ENCODE data around the gene CALML6.

The CALML6 gene

DNA sequence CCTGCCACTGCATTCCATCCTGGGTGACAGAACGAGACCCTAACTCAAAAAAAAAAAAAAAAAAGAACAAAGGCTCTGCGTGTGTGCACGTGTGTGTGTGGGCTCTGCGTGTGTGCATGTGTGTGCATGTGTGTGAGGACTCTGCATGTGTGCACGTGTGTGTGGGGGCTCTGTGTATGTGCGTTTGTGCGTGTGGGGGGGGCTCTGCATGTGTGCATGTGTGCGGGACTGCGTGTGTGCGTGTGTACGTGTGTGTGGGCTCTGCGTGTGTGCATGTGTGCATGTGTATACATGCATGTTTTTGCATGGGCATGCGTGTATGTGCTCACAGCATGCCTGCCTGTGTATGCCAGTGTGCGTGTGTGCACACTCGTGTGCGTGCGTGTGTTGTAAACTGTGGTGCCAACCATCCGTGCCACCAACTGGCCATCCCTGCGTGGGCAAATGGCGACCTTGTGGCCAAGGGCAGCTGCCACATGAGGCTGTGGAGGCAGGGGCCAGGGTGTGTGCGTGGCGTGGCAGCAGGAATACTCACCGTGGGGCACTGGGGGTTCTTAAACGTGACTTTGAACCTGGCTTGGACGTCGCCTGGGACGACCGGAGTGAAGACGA is 30.8 kb downstream of the CALML6 start:
- Histone ChIP-seq H3K36me3 (ENCODE audit: control insufficient read depth, insufficient read depth, low read length) (no peaks in the 10 kb centered on the region), H3K4me3 (replicated peaks; ENCODE audit: low read depth, low read length) (no peak overlapping the region), H3K27me3 (replicated peaks; ENCODE audit: control insufficient read depth, insufficient read depth, low read length) (no peaks in the 10 kb centered on the region)
- TF ChIP-seq, protein P1, sequence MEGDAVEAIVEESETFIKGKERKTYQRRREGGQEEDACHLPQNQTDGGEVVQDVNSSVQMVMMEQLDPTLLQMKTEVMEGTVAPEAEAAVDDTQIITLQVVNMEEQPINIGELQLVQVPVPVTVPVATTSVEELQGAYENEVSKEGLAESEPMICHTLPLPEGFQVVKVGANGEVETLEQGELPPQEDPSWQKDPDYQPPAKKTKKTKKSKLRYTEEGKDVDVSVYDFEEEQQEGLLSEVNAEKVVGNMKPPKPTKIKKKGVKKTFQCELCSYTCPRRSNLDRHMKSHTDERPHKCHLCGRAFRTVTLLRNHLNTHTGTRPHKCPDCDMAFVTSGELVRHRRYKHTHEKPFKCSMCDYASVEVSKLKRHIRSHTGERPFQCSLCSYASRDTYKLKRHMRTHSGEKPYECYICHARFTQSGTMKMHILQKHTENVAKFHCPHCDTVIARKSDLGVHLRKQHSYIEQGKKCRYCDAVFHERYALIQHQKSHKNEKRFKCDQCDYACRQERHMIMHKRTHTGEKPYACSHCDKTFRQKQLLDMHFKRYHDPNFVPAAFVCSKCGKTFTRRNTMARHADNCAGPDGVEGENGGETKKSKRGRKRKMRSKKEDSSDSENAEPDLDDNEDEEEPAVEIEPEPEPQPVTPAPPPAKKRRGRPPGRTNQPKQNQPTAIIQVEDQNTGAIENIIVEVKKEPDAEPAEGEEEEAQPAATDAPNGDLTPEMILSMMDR (IDR thresholded peaks at IDR 0.05; ENCODE audit: insufficient read depth, low read length, poor library complexity, severe bottlenecking): no peak
- DNase-seq (ENCODE audit: extremely low read depth, insufficient read length): no peak

DNA sequence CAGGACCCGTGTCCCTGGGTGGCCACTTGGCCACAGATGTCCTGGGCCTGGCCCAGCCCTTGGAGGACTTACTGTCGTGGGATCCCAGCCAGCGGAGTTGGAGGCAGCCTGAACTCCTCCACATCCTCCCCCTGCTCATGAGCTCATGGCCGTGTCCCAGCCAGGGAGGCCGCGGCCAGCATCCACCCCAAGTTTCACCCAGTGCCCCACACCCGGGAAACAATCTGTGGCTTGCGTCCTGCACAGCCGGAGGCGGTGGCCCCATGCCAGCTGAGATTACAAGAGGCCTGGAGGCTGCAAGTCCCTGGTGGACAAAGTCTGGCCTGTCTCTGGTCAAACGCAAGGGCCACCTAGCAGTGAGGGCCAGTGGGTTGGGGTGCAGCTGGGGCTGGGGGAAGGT is 31.5 kb downstream of the CALML6 start:
- TF ChIP-seq, protein P1 (IDR thresholded peaks at IDR 0.05; ENCODE audit: insufficient read depth, low read length, poor library complexity, severe bottlenecking): no peak
- DNase-seq (ENCODE audit: extremely low read depth, insufficient read length): no peak
- no peaks in the 10 kb centered on the region for H3K27me3 ChIP-seq (replicated peaks; ENCODE audit: control insufficient read depth, insufficient read depth, low read length)
- no peak overlapping the region for H3K4me3 ChIP-seq (replicated peaks; ENCODE audit: low read depth, low read length)
- H3K36me3 ChIP-seq (ENCODE audit: control insufficient read depth, insufficient read depth, low read length): no peaks in the 10 kb centered on the region

DNA sequence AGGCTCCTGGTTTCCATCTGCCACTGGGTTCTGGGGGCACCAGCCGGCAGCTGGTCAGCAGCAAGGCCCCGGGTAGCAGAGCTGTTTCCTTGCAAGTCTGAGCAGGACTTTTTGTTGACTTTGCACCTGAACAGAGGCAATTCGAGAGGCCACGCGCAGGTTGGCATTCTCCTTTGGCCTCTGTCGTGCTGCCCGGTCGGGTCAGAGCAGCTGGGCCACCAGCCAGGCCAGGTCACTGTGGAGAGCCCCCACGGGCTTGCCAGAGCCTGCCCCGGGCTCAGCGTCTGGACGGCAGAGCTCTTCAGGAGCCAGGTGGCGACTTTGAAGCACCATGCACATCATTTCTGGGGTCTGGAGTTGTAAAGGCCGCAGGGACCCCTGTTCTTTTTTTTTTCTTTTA is 32.4 kb downstream of the CALML6 start:
- H3K27me3 ChIP-seq (replicated peaks; ENCODE audit: control insufficient read depth, insufficient read depth, low read length): no peaks in the 10 kb centered on the region
- DNase-seq (ENCODE audit: extremely low read depth, insufficient read length): no peak
- no peaks in the 10 kb centered on the region for H3K36me3 ChIP-seq (ENCODE audit: control insufficient read depth, insufficient read depth, low read length)
- TF ChIP-seq, protein P1 (IDR thresholded peaks at IDR 0.05; ENCODE audit: insufficient read depth, low read length, poor library complexity, severe bottlenecking): no peak
- no peak overlapping the region for H3K4me3 ChIP-seq (replicated peaks; ENCODE audit: low read depth, low read length)

DNA sequence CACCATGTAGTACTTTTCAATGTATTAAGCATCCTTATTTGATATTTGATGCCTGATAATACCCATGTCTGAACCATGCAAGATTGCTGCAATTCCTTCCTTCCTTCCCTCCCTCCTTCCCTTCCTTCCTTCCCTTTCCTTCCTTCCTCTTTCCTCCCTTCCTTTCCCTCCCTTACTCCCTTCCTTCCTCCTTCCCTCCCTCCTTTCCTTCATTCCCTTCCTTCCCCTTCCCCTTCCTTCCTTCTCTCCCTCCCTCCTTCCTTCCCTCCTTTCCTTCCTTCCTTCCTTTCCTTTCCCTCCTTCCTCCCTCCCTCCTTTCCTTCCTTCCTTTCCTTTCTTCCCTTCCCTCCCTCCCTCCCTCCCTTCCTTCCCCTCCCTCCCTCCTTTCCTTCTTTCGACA is 33.7 kb downstream of the CALML6 start:
- Histone ChIP-seq H3K4me3 (replicated peaks; ENCODE audit: low read depth, low read length) (no peak overlapping the region), H3K36me3 (ENCODE audit: control insufficient read depth, insufficient read depth, low read length) (no peaks in the 10 kb centered on the region), H3K27me3 (replicated peaks; ENCODE audit: control insufficient read depth, insufficient read depth, low read length) (no peaks in the 10 kb centered on the region)
- DNase-seq (ENCODE audit: extremely low read depth, insufficient read length): no peak
- TF ChIP-seq, protein P1 (IDR thresholded peaks at IDR 0.05; ENCODE audit: insufficient read depth, low read length, poor library complexity, severe bottlenecking): no peak

DNA sequence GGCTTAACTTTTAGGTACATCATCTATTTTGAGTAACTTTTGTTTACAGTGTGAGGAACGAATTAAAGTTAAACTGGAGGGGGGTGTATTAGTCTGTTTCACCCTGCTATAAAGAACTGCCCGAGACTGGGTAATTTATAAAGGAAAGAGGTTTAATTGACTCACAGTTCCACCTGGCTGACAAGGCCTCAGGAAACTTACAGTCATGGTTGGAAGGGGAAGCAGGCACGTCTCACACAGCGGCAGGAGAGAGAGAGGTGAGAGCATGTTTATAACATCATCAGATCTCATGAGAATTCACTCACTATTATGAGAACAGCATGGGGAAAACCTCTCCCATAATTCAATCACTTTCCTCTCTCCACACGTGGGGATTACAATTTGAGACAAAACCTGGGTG is 35.9 kb downstream of the CALML6 start:
- no peak for DNase-seq (ENCODE audit: extremely low read depth, insufficient read length)
- H3K4me3 ChIP-seq (replicated peaks; ENCODE audit: low read depth, low read length): no peak overlapping the region
- H3K27me3 ChIP-seq (replicated peaks; ENCODE audit: control insufficient read depth, insufficient read depth, low read length): no peaks in the 10 kb centered on the region
- TF ChIP-seq, protein P1 (IDR thresholded peaks at IDR 0.05; ENCODE audit: insufficient read depth, low read length, poor library complexity, severe bottlenecking): no peak
- no peaks in the 10 kb centered on the region for H3K36me3 ChIP-seq (ENCODE audit: control insufficient read depth, insufficient read depth, low read length)

DNA sequence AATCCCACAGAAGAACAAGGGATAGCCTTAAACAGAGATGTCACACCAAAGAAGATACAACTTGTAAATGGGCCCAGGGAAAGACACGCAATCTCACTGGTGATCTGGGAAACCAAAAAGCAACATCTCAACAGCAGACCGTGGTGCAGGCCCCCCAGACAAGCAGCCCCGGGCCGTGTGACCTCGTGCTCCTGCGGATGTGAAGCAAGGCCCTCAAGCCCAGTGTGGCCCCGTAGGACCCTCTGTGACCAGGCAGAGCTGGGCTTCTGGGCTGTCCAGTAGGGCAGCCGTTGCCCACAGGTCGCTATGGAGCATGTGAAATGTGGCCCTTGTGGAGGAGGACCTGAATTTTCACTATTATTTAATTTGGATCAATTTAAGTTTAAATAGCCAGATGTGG is 39.0 kb downstream of the CALML6 start:
- Histone ChIP-seq H3K36me3 (ENCODE audit: control insufficient read depth, insufficient read depth, low read length) (no peaks in the 10 kb centered on the region), H3K4me3 (replicated peaks; ENCODE audit: low read depth, low read length) (no peak overlapping the region), H3K27me3 (replicated peaks; ENCODE audit: control insufficient read depth, insufficient read depth, low read length) (0 out of 2 replicates have a peak, but pooled peaks cover 1% of the 10 kb centered on the region)
- no peak for DNase-seq (ENCODE audit: extremely low read depth, insufficient read length)
- TF ChIP-seq, protein P1 (IDR thresholded peaks at IDR 0.05; ENCODE audit: insufficient read depth, low read length, poor library complexity, severe bottlenecking): no peak
